ENCODE results near the gene BANK1. TPM values are rescaled to one million over a fixed set of nuclear protein-coding genes. Genes with fewer than 3 reads are reported as not detected.

The BANK1 gene
- polyA plus RNA-seq, 1 of the 3 experiments (the other 2 are of a cell fraction), result not detected

DNA sequence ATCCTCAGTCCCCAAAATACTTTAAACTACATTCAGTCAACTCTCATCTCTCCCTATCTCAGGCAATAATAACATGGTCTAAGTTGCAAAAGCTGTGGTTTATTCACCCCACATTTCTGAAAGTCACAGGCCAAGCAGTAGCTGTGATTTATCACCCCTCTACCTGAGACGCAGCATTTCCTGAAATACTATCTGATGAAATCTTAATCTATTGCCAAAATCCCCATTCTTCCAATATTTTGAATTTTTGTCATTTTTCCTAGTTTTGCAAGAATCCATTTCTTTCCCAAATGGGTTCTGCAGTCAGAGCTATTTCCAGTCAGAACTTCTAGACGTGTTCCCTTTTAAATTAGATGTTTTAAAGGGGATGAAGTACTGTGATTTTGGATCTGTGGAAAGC, 148.3 kb downstream of the BANK1 start (continued):
- TF ChIP-seq NFIC (IDR thresholded peaks at IDR 0.05; ENCODE audit: borderline replicate concordance) (no peak), FOSL2 (IDR thresholded peaks at IDR 0.05; ENCODE audit: borderline replicate concordance, low read depth) (no peak), GABPA (IDR thresholded peaks at IDR 0.05; ENCODE audit: low read depth) (no peak)

GRCh38 chr4:101941816-101942358, 151.4 kb downstream of the BANK1 start:
- no peaks in the 10 kb centered on the region for H3K79me2 ChIP-seq (ENCODE audit: insufficient read depth)
- WGBS (ENCODE audit: low lambda C conversion rate), result 65% methylated on average over 1 of the region's 1 CpG
- ChIA-PET POLR2A (no interaction called here), CTCF (no interaction called here)
- H3K36me3 ChIP-seq (replicated peaks in 1 of 2; ENCODE audit: control insufficient read depth in 1 of 2, insufficient read depth in 2 of 2, low read length in 1 of 2), result no peaks in the 10 kb centered on the region
- no peak overlapping the region for H3K4me2 ChIP-seq
- no peak overlapping the region for H3K27ac ChIP-seq (ENCODE audit: low read depth in 2 of 2, low read length in 1 of 2)
- H4K20me1 ChIP-seq (ENCODE audit: insufficient read depth), result no peaks in the 10 kb centered on the region
- no peaks in the 10 kb centered on the region for H3K9me2 ChIP-seq
- no peaks in the 10 kb centered on the region for H3K9me3 ChIP-seq
- H3K4me1 ChIP-seq (ENCODE audit: control insufficient read depth in 1 of 2, insufficient read depth in 2 of 2, low read depth in 1 of 2, low read length in 1 of 2), result no peaks in the 10 kb centered on the region; a peak in 1 of 4 replicates
- H3K27me3 ChIP-seq (ENCODE audit: insufficient read depth), result no peaks in the 10 kb centered on the region
- H3K9ac ChIP-seq, result no peak overlapping the region
- no peak overlapping the region for H2AFZ ChIP-seq (ENCODE audit: low read depth)
- H3F3A ChIP-seq (replicated peaks; ENCODE audit: insufficient read depth), result no peaks in the 10 kb centered on the region
- DNase-seq, result no peak
- H3K4me3 ChIP-seq (ENCODE audit: low read depth in 2 of 2, low read length in 1 of 2), result no peak overlapping the region
- TF ChIP-seq ELF1 (IDR thresholded peaks at IDR 0.05) (no peak), CHD2 (IDR thresholded peaks at IDR 0.05; ENCODE audit: low read length, partially characterized antibody) (no peak), REST (IDR thresholded peaks at IDR 0.05; ENCODE audit: low read depth, low read length) (no peak), IRF3 (IDR thresholded peaks at IDR 0.05; ENCODE audit: low read depth, low read length) (no peak), MXI1 (IDR thresholded peaks at IDR 0.05; ENCODE audit: low read depth, low read length) (no peak), MAX (IDR thresholded peaks at IDR 0.05; ENCODE audit: low read depth) (no peak), RCOR1 (IDR thresholded peaks at IDR 0.05; ENCODE audit: low read length) (no peak), SIN3A (IDR thresholded peaks at IDR 0.05; ENCODE audit: borderline replicate concordance, low read depth, low read length) (no peak), NRF1 (IDR thresholded peaks at IDR 0.05; ENCODE audit: low read depth, low read length) (no peak), USF1 (IDR thresholded peaks at IDR 0.05; ENCODE audit: borderline replicate concordance, low read depth) (no peak)
